Hepatic stellate cell (primary cell): ENCODE results near the gene THSD7A.

Source experiments
- DNase-seq: peaks from one replicate; pipeline ENCODE4 v3.0.0; 2011; ENCODE audit warnings: low spot score

Gene THSD7A

DNA sequence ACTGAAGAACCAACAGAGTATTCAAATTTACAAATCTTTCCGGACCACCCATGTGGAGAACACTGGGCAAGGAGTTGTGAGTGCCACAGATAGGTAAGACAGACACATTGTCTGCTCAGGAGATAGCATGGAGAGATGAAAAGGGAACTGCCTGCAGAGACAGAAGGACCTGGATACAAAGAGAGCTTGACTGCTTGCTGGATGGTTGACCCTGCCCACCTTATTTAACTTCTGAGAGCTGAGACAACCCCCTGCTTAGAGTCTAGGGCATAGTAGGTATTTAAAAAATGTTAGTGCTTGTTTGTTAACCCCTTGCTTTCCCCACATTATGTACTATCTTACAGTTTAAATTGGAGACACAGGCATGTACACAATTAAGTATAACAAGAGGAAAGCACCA is 314.1 kb downstream of the THSD7A start:
- DNase-seq = no peak

DNA sequence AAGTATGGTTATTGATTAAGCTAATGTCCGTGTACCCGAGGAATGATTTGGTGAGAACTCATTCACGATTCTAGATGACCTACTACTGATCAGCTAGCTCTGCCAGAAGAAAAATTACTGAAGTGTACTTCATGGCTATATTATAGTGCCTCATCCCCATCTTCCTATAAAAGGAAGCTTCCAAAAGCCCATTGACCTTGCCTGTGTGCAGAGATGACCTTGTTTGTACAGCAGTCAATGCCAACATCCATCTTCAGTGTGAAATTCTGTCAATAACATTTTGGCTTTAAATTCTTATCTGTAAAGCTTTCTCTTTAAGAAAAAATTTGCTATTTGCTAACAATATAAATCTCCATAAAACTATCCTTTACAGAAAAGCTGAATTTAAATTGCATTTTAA is 315.7 kb downstream of the THSD7A start:
- no peak for DNase-seq

DNA sequence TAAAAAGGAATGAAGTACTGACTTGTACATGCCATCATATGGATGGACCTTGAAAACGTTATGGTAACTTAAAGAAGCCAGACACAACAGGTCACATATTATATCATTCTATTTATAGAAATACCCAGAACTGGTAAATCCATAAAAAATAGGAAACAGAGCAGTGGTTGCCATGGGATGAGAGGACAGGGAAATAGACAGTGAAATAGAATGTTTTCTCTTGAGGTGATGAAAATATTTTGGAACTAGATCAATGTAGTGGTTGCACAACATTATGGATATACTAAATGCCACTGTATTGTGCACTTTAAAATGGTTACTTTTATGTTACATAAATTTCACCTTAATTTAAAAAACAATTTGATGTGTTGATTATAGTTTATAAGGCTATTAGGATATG is 318.5 kb downstream of the THSD7A start:
- DNase-seq = no peak

DNA sequence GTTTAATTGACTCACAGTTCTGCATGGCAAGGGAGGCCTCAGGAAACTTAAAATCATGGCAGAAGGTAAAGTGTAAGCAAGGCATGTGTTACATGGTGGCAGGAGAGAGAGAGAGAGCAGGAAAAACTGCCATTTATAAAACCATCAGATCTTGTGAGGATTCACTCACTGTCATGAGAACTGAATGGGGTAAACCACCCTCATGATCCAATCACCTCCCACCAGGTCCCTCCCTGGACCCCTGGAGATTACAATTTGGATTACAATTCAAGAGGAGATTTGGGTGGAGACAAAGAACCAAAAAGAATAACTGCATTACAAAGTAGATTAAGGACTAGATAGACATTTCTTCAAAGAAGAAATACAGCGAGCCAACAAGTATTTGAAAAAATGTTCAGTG is 324.1 kb downstream of the THSD7A start:
- DNase-seq = no peak

DNA sequence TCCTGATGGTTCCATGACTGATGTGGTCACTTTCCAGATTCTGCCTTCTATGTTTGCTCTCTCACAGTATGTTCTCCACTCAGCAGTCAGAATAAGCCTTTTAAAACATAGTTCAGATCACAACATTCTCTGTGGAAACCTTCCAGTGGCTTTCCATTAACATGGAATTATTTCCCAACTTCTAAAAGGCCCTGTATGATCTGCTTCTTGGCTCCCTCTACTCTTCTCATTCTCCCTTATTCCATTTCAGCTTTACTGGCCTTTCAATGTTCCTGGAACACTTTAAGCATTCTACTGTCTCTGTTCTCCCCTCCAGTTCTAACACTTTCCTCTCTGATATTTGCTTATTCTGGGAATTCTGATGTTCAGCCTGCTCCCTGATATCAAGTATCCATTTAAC is 325.6 kb downstream of the THSD7A start:
- DNase-seq = no peak

DNA sequence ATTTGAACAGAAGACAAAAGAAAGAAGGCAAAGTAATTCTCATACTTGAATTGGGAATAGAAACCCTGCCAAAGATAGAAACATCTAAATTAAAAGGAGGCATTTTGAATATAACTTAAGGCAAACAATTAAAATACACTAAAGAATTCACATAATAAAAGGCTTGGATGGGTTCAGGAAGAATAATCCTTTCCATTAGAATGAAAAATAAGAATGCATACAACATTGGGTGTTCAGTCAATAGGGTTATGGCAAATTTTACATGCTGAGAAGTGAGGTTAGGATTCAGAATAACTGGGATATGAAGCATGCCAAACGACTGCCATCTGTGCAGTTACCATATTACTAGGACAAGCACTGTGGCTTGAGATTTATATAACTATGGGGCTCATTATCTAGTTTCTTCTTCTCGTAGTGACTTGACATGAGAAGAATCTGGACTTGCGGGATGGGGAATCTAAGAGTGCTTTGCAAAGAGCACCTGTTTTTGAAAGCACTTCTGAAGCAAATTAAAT is 326.5 kb downstream of the THSD7A start:
- no peak for DNase-seq

DNA sequence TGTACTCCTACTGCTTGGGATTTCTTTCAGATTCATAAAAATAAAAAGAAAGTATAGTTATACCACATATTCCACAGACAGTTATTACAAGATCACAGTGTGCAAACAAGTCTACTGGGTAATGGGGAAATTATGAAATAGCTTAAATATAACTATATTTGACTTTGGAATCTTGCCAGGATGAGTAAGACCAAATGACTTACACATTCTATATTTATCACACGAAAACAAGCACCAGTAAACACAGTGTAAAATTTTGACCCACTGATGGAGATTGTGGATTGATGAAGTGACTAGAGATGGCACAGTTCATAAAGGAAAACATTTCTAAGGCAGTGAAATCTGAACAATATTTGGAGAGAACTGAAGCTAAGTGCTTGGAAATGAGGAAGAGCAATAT is 339.7 kb downstream of the THSD7A start:
- no peak for DNase-seq

DNA sequence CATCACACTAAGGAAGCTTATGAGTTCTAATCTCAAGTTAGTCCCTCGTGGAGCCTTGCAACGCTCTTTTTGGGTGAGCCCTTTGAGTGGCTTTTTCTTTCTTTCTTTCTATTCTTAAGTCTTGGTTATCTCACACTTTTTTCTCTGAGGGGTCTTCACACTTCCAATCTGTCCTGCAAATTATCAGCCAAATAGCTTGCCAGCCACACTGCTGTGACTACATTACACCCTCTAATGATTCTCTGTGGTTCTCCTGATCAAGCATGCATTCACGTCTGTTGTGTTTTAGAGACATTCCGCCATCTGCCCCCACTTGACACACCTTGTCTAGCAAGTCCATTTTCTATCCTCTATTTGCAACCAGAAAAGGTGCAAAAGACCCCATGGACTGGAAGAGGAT is 340.2 kb downstream of the THSD7A start:
- no peak for DNase-seq

DNA sequence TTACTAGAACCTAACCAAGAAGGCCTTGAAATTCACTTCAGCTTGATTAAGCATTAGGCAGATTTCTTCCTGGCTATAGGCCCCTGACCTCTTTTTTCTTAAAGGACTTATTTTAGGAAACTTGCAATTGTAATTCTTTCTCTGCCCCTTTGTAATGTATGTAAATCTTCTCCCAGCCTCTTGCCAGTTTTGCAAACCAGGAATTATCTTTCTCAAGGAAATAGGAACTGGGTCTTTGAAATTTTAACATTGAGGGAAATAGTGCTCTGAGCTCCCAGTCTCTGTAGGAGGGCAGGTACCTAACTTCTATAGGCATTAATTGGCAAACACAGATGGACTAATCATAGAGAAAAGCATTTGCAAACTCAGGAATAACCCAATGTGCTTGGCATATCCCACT is 342.7 kb downstream of the THSD7A start:
- DNase-seq = no peak

DNA sequence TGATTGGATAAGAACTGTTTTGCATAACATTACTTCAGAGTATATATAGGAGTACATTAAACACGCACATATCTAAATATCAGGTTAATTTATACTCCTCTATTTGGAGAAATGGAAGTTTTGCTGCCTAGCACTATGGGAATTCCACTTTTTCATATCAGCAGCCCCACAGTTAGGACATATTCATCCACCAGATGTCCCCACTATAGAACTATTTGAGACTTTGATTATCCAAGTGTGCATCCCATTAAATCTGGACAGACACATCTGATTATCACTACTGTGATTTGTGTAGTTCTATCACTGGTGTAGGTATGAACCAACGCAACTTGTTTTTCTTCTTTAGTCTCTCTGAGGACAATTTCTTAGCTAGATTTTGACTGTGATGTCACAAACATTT is 345.7 kb downstream of the THSD7A start:
- no peak for DNase-seq

DNA sequence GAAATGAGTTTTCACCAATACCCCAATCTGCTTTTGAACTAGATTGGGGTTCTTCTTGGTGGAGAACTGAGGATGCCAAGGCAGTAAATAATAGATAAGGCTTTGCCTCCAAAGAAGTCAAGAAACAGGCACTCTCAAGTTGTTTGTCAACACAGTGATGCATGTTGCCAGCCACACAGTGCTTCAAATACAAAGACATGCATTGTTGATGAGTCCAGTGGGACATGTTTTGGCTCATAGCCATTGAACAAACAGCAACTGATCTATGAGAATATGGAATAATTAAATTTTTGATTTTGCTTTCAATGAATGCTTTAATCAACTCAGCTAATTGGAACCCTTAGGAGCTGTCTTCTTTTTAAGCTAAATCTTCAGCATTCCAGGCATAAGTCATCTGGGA is 346.4 kb downstream of the THSD7A start:
- no peak for DNase-seq

DNA sequence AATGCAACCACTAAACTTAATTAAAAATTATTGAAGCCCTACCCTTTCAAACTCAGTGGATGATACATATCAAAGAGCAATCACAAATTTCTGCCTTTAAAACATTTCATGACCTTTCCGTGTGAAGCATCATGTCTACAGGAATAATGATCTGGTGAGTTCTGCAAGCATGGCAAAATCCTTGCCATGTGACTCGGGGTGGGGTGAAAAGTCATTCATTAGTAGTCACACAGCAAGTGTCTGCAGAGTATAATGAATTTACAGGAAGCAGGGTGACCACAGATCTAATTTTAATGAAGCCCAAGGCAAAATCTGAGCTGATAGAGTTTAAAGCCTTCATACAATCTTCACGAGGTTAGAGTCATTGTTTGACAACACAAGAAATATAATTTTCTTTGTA is 351.9 kb downstream of the THSD7A start:
- no peak for DNase-seq

DNA sequence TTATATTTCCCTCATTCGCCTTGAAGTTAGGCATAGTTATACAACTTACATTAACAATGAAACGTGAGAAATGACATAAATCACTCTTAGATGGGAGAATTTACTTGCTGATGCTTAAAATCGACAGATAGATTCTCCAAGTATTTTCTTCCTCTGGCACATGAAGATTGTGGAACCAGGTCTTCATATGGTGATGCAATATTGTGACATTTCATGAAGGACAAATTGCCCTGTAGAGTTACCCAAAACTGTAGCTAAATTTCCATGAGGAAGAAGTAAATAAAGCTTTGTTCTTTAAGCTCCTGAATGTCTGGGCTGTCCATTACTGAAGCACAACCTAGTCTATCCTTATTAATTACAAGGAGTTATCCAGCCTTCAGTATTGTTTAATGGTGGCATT is 353.1 kb downstream of the THSD7A start:
- DNase-seq = no peak

DNA sequence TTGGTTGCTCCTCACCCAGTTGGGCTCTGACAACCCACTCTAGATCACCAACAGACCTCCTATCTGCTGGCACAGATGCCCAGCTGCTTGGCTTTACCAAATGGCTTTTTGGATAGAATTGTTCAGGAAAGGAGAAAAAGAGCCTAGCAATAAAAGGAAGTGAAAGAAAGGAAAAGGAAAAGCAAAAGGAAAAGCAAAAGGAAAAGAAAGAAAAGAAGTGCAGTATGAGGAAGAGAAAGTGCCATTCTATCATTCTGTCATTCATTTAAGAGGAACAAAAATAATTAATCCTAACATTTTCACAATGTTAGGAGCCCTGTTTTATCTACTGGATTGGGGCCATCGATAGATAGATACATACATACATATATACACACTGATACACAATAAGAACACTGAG is 353.6 kb downstream of the THSD7A start:
- no peak for DNase-seq

DNA sequence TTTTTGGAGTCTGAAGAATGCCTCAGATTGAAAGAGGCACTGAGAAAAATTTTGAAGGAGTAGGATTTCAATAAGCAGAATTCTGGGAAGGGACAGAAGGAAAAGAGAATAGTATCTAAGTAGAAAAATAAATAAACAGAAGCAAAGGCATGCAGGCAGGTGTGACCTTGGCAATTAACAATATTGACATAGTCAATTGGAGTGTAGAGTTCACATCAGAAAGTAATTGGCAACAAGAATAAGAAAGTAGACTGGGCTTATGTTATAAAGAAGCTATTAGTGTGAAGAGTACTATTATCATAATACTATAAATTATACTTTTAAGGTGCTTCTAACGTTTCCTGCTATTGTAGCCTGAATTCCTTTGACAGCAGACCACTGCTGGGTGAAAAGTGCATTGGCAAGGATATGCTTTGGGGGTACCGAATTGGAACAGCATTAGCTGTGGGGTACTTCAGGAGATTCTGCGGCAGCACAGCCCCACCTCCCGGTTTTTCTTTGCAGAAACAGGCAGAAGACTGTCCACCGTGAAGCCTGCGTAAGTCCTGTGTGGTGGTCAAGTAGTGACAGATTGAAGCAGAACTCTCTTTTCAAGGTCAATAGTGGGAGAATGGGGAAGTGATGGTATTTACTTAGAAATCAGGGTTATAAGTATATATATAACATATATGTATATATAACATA is 357.0 kb downstream of the THSD7A start:
- no peak for DNase-seq

DNA sequence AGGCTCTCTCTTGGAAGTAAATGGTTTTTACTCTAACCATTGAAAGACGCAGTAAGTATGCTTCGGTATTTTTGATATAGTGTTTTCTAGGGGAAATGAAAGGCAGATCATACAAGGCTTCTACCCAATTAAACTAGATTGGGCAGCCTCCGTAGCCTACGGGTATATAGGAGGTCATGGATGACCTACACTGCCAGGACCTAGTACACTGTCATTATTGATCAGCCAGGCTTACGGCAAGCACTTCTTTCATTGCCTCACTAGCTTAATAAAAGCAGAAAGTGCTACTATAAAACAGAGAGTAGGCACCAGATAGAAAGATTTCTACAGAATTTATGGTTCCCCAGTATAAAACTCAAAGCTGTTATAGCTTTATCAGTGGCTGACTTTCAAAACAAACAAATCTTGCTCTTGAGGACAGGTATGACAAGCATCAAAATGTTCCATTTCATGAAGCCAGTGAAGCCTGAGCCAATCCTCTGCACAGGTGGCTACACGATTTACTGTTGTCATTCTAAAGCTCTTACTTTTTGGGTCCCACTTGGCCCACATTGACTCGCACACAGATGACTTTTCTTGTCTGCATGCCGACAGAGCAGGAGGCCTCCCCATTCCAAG is 358.1 kb downstream of the THSD7A start:
- no peak for DNase-seq

DNA sequence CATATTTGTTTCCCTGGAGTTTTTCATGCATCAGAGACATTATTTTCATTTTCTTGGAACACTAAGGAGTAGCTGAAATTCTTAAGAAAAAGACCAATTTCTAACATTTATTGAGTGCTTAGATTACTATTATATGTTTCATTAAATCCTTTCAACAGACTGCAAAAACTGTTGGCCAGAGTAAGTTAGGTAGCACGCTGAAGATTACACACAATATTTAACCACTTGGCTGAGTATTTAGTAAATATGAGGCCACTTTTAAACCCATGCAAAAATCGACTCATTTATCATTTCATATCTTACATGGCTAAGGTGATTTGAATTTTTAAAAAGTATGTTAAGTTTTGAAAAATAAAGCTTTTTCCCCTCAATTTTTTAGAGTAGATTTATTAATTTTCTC is 358.8 kb downstream of the THSD7A start:
- DNase-seq = no peak

DNA sequence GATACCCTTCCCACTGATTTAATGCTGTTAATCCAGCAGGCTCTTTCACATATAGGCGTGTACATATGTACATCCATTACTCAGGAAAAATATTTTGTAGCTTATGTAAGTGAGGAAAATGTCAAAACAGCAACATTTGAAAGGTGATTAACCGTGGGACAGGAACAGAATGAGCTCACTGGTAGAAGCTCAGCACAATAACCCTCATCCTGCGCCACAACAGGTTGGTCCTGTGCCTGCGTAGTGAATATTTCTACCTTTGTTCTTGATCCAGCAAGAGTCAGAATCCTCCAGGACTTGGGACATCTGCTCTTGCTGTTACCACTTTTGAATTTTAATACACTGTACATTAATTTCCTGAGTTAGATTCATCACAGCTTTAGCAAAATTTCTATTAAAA is 359.4 kb downstream of the THSD7A start:
- no peak for DNase-seq

DNA sequence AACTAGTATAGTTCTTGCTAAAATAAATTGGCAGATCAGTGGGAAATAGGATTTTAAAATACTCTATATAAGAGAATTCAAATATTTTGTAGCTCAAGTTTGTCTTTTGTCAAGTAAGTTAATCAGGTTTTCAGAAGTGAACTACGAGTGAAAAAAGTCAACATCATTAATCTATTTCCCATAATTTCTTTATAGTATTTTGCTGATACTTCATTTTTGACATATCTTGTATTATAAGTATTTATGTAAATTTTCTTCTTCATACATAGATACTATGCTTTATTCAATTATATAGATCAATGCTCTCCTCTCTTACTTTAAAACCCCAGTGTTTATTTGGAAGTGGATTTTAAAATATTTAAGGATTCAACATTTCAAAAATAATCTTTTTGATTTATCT is 360.7 kb downstream of the THSD7A start:
- no peak for DNase-seq

DNA sequence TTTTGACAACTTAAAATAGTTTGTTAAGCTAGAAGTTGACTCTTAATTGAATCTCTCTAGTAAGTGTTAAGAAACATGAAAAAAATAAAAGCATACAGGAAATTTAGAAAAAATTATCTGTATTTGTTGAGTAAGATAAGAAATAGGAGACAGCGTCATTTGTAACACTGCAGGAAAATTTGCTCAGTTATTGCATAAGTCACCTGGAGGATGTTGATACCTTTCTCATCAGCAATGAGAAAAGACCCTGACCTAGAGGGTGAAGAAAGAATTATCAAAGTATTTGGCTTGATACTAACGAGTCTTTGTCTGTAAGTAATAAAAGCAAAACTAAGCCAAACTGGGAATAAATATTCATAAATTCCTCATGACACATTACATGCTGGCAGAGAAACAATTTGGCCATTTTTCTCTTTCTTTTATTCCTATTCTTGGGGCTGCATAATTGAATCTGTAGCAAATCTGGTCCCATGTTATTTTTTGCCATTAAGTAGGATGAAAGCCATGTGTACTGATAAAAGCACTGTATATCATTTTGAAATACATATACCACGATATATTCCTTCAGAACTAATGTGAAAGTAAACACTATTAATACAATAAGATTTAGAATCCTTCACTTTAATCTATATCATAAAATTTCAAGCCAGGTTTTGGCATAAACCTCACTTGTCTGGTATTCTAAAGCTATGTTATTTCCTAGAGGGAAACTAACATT is 362.8 kb downstream of the THSD7A start:
- DNase-seq = no peak

DNA sequence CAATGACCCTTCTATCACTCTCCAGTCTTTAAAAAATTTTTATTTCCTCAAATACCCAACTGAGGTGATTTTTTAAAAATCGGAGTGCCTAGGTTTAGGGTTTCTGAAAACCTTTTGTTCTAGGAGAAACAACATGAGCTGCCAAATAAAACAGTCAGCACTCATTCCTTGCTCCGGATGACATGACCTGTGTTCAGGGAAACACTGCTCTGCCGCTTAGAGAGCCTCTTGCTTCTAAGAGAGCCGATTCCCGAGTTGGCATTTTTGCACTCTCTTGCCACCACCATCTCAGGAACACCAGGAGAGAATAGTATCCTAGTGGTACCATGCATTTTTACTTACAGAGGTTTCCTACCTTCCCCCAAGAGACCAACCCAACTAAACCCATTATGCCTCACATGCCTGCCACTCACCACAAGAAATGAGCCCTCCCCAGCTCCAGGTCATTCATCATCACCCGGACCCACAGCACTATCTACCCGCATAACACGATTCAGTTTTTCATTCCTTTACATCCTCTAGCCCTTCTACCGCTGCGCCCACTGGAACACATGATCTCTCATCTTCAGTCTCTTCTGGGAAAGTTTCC is 365.4 kb downstream of the THSD7A start:
- no peak for DNase-seq

DNA sequence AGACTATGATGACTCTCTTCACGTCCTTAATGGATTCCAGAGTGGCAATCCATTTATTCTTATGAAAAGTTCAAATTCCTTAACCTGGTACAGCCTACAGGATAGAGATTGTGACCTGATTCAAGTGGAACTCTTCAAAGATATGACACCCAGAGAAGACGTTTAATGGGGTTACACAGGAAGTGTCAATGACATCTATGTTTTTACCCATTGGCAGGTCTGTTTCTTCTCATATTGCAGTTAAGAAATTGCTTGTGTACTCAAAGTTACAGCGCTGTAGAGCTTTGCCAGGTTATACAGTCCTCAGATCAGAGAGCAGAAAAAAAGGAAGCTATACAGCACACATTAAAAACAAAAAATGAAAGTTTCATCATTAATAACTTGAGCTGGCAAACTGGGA is 367.4 kb downstream of the THSD7A start:
- no peak for DNase-seq

DNA sequence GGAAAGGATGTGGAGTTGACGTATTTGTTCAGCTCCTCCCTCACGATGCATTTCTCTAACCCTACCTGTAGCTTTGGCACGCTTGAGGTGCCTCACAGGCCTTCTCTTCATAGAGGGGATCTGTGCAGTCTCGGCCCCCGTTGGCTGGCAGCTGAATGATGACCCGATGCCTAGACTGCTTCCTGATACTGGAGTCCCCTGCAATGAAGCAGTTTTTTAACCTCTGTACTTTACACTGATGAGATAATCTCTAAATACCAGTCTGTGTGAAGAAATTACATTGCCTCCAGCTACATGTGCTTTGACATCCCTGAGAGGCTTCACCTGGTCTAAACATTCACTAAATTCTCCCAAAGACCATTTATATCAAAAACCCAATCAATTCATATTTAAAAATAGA is 370.1 kb downstream of the THSD7A start:
- DNase-seq = no peak
